Endothelial cell (in vitro differentiated cells): ENCODE measurements around the gene DOCK1. TPM values are rescaled to one million over a fixed set of nuclear protein-coding genes. Genes with fewer than 3 reads are reported as not detected.

ENCODE experiments used
- DNase-seq: peaks from one replicate; pipeline ENCODE4 v3.0.0; 2021; ENCODE audit warnings: low spot score
- H3K27ac Mint-ChIP-seq: one replicate; pipeline ENCODE4 v1.8.0; 2021; ENCODE audit warnings: mixed read lengths, inconsistent platforms; ENCODE audit not compliant: unreplicated experiment
- H3K27me3 Mint-ChIP-seq: one replicate; pipeline ENCODE4 v1.8.0; 2021; ENCODE audit warnings: mild to moderate bottlenecking, moderate library complexity, mixed read lengths, inconsistent platforms; ENCODE audit not compliant: unreplicated experiment
- H3K36me3 Mint-ChIP-seq: one replicate; pipeline ENCODE4 v1.8.0; 2021; ENCODE audit warnings: mild to moderate bottlenecking, low read depth, mixed read lengths, inconsistent platforms; ENCODE audit not compliant: unreplicated experiment
- H3K4me1 Mint-ChIP-seq: one replicate; pipeline ENCODE4 v1.8.0; 2021; ENCODE audit warnings: mild to moderate bottlenecking, mixed read lengths, inconsistent platforms; ENCODE audit not compliant: unreplicated experiment
- H3K4me3 Mint-ChIP-seq: one replicate; pipeline ENCODE4 v1.8.0; 2021; ENCODE audit warnings: mild to moderate bottlenecking, mixed read lengths, inconsistent platforms; ENCODE audit not compliant: unreplicated experiment
- H3K9me3 Mint-ChIP-seq: one replicate; pipeline ENCODE4 v1.8.0; 2021; ENCODE audit warnings: mixed read lengths, inconsistent platforms; ENCODE audit not compliant: unreplicated experiment
- total RNA-seq: library from RNA; stranded (reverse); fragmentation: NEBNext Ultra II Directional; extraction: Animal tissue kit (Norgen Biotek cat#: 25700); gene quantifications from one replicate; pipeline ENCODE4 v1.2.1, GENCODE V29; 2021; ENCODE audit not compliant: unreplicated experiment
- TF ChIP-seq, protein P1 (sequence below): fragments of 200-600 bp; sonication (generic); IDR thresholded peaks from one replicate; pipeline ENCODE4 v1.5.0; 2021; ENCODE audit warnings: antibody characterized with exemption; ENCODE audit not compliant: unreplicated experiment

The DOCK1 gene
- total RNA-seq, 1 donor from 2014 or later = 116 TPM

DNA sequence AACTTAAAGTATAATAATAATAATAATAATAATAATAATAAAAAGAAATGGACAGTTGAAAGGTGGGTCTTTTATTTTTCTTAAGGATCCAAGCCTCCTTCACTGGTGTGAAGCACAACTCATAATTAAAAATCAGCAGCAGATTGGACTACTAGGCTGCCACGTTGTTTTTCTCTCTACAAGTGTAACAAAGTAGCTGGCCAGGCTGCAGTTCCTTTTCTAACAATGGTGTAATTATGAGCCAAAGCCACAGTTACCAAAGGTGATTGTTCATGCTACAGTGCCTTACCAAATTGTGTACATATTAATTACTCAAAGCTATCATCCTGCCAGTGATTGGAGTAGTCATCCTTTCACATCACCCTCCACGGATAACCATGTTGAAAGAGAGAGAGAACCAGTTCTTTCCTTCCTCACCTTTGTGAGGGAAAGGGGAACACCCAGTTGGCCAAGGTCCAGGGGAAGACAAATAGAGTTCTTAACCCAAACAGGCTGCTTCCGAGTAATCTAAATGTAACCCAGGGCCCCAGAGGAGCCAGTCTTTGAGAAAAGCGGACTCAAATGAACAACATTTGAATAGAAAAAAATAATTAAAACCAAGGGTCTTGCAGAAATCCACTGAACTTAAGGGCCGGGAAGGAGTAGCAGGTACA lies 557.5 kb downstream of the DOCK1 start:
- DNase-seq = no peak
- Mint-ChIP-seq H3K9me3 (no peaks in the 10 kb centered on the region), H3K4me1 (no peaks in the 10 kb centered on the region), H3K27me3 (peaks cover 5% of the 10 kb centered on the region), H3K36me3 (peaks cover 6% of the 10 kb centered on the region), H3K27ac (no peak overlapping the region), H3K4me3 (no peak overlapping the region)
- TF ChIP-seq, protein P1, sequence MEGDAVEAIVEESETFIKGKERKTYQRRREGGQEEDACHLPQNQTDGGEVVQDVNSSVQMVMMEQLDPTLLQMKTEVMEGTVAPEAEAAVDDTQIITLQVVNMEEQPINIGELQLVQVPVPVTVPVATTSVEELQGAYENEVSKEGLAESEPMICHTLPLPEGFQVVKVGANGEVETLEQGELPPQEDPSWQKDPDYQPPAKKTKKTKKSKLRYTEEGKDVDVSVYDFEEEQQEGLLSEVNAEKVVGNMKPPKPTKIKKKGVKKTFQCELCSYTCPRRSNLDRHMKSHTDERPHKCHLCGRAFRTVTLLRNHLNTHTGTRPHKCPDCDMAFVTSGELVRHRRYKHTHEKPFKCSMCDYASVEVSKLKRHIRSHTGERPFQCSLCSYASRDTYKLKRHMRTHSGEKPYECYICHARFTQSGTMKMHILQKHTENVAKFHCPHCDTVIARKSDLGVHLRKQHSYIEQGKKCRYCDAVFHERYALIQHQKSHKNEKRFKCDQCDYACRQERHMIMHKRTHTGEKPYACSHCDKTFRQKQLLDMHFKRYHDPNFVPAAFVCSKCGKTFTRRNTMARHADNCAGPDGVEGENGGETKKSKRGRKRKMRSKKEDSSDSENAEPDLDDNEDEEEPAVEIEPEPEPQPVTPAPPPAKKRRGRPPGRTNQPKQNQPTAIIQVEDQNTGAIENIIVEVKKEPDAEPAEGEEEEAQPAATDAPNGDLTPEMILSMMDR = no peak

GRCh38 chr10:127463548-127463947 lies 558.3 kb downstream of the DOCK1 start:
- TF ChIP-seq, protein P1 = no peak
- Mint-ChIP-seq H3K4me1 (no peaks in the 10 kb centered on the region), H3K9me3 (no peaks in the 10 kb centered on the region), H3K27ac (no peak overlapping the region), H3K27me3 (peaks cover 4% of the 10 kb centered on the region), H3K36me3 (no peaks in the 10 kb centered on the region), H3K4me3 (no peak overlapping the region)
- no peak for DNase-seq

DNA sequence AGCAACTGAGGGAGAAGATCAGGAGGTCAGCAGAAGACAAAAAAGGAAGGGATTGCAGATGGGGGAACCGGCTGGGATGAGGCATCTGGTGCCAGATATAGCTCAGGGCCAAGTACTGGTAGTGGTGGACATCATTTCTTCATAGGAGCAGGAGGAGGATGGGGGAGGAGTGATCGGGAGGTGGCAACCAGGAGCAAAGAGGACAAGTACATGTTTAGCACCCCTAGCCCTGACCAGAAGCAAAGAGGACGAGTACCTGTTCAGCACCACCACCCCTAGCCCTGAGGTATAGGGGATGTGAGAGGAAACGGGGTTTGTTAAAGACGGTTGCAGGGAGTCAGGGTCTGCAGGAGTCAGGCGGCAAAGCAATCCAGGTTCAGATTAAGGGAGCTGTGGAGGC lies 559.3 kb downstream of the DOCK1 start:
- Mint-ChIP-seq H3K4me1 (no peaks in the 10 kb centered on the region), H3K4me3 (no peak overlapping the region), H3K36me3 (no peaks in the 10 kb centered on the region), H3K9me3 (no peaks in the 10 kb centered on the region), H3K27ac (no peak overlapping the region), H3K27me3 (peaks cover 4% of the 10 kb centered on the region)
- TF ChIP-seq, protein P1 = no peak
- DNase-seq = no peak

GRCh38 chr10:127467811-127468210 lies 562.6 kb downstream of the DOCK1 start:
- TF ChIP-seq, protein P1 = no peak
- Mint-ChIP-seq H3K4me1 (no peaks in the 10 kb centered on the region), H3K4me3 (no peak overlapping the region), H3K27ac (no peak overlapping the region), H3K9me3 (no peaks in the 10 kb centered on the region), H3K27me3 (peaks cover 6% of the 10 kb centered on the region), H3K36me3 (no peaks in the 10 kb centered on the region)
- no peak for DNase-seq

GRCh38 chr10:127468632-127469031 lies 563.4 kb downstream of the DOCK1 start:
- no peaks in the 10 kb centered on the region for H3K4me1 Mint-ChIP-seq
- TF ChIP-seq, protein P1 = no peak
- H3K9me3 Mint-ChIP-seq = no peaks in the 10 kb centered on the region
- H3K27ac Mint-ChIP-seq = no peak overlapping the region
- DNase-seq = no peak
- no peaks in the 10 kb centered on the region for H3K36me3 Mint-ChIP-seq
- peaks cover 6% of the 10 kb centered on the region for H3K27me3 Mint-ChIP-seq
- no peak overlapping the region for H3K4me3 Mint-ChIP-seq
